ENCODE results near the gene SNED1.

Gene SNED1

DNA sequence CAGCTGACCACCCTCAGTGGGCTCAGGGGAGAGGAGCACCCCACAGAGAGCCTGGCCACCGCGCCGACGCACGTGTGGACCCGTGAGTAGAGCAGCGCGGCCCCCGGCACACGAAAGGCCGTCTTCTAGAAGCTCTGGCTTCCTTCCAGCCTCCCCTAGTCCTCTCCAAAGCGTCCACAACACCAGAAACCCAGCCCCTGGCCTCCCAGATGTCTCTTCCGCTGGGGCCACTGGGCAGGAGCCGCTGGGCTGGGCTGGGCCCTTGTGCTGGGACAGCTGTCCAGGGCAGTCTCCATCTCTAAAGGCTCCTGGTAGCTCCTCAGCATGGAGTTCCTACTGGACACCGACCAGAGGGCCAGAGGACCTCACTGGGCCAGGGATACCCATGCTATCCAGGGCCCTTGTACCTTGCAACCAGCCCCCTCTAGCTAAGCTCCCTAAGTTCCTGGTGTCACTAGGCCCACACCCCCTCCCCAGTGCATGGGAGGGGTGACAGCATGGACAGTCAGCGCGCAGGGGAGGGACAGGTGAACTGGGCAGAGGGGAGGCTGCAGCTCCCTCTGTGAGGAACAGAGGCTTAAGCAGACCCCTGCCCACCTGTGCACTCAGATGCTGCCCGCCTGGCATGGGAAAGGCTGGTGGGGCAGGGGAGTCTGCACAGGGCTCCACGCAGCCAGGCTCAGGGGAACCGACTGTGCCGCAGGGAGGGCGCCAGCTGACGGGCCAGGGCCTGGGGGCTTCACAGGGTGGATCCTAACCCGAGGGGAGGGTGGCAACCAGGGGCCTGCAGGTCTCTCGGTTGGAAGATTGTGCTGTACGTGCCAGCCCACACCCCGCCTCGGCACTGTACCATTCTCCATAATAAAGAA lies 70.8 kb downstream of the SNED1 start:
- no peak for FAIRE-seq

DNA sequence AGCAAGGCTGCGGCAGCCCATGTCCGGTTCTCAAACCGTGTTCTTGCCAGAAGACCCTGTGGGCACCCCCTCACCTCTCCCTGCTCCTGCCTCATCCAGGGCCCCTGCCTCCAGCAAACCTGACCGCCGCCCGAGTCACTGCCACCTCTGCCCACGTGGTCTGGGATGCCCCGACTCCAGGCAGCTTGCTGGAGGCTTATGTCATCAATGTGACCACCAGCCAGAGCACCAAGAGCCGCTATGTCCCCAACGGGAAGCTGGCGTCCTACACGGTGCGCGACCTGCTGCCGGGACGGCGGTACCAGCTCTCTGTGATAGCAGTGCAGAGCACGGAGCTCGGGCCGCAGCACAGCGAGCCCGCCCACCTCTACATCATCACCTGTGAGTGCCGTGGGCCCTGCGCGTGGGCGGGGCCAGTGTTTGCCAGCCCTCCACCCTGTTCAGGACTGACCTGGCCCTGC lies 71.4 kb downstream of the SNED1 start:
- no peak for FAIRE-seq

- FAIRE-seq = no peak
Measured at GRCh38 chr2:241070361-241070760, 71.9 kb downstream of the SNED1 start.

- FAIRE-seq = no peak
Measured at GRCh38 chr2:241070811-241071676, 72.6 kb downstream of the SNED1 start.

DNA sequence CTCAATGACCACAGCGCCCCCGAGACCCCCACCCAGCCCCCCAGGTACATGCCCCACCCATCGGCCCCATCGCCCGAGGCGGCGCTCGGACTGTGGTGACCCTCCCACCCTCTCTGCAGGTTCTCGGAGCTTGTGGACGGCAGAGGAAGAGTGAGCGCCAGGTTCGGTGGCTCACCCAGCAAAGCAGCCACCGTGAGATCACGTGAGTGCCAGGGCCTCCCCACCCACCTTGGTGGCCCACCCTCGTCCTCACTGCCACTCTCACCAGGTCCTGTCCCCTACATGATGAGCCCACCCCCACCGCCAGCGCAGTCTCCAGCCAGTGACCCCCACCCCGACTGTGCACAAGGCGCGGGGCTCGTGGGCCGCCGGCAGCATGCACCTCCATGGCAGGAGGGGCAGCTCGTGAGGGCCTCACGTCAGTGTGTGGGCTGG lies 73.3 kb downstream of the SNED1 start:
- FAIRE-seq = no peak

GRCh38 chr2:241072151-241072550 lies 73.7 kb downstream of the SNED1 start:
- FAIRE-seq = no peak

- FAIRE-seq = no peak
Measured at GRCh38 chr2:241072553-241073165, 74.2 kb downstream of the SNED1 start.

- no peak for FAIRE-seq
Measured at GRCh38 chr2:241073166-241074064, 75.0 kb downstream of the SNED1 start.

- FAIRE-seq = no peak
Measured at GRCh38 chr2:241074065-241074818, 75.8 kb downstream of the SNED1 start.

GRCh38 chr2:241074901-241075540 lies 76.6 kb downstream of the SNED1 start:
- FAIRE-seq = no peak

- no peak for FAIRE-seq
Measured at GRCh38 chr2:241080405-241081189, 82.2 kb downstream of the SNED1 start.

GRCh38 chr2:241081190-241081642 lies 82.8 kb downstream of the SNED1 start:
- no peak for FAIRE-seq

DNA sequence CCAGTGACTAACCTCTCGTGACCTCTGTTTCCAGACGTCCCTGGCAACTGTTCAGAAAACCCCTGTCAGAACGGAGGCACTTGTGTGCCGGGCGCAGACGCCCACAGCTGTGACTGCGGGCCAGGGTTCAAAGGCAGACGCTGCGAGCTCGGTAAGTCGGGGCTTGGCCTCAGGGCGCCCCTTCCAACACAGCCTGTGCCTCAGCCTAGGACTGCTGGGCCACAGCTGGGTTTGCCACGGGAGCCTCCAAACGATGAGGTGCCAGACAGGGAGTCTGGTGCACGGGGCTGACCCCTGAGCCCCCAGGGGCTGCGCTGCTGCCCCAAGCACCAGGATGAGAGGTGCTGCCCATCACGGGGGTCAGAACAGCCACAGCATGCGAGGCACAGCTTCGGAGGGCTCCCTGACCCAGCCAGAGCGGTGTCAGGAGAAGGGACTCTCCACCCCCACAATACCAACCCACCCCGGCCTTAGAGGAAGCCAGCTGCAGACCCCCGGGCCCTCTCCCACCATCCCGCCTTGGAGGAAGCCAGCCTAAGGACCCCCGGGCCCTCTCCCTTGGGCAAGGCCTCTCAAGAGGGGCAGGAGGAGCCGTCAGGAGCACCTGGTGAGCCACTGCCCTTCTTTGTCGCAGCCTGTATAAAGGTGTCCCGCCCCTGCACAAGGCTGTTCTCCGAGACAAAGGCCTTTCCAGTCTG lies 83.4 kb downstream of the SNED1 start:
- FAIRE-seq = no peak

DNA sequence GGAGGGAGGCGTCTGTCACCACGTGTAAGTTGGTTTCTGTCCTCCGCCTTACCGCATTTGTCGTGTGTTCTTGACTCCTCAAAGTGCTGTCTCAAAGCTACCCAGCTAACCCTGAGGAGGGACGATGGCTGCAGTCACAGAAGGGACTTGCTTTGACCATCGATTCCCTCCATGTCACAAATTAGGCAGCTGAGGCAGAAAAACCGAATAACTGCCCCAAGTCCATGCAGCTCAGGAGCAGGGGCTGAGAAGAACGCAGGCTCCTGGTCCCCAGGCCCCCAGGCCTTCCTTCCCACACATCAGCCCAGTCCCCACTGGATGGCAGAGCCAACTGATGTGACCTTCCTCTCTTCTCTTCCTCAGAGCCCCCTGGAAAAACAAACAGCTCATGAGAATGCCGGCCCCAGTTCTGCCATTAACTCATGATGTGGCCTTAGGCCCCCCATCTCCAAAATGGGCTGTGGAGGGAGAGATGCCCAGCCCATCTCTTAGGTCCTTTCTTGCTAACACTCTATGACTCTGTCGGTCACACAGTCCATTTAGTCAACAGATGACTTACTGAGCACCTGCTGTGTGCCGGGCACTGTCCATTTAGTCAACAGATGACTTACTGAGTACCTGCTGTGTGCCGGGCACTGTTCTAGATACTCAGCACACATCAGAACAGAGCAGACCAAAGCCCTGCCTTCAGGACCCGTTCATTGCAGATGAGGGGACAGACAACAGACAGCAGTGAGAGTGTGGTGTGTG lies 84.1 kb downstream of the SNED1 start:
- FAIRE-seq = no peak

GRCh38 chr2:241083091-241083415 lies 84.6 kb downstream of the SNED1 start:
- FAIRE-seq = no peak

DNA sequence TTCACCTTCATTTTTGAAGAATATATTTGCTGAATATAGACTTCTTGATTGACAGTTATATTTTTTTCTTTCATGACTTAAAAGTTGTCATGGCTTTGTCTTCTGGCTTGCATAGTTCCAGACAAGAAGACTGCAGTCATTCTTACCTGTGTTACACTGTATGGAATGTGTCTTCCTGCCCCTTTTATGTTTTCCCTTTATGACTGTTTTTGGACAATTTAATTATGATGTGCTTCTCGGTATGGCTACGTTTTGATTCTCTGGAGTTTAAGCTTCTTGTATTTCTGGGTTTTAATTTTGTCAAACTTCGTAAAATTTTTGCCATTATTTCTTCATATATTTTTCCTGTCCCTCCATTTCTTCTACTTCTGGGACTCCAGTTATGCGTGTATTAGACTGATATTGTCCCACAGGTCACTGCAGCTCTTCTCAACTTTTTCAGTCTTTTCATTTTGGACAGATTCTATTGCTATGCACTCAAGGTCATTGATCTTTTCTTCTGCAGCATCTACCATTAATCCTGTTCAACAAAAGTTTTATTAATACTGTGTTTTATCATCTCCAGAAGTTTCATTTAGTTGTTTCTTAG lies 86.5 kb downstream of the SNED1 start:
- no peak for FAIRE-seq

- no peak for FAIRE-seq
Measured at GRCh38 chr2:241087420-241088268, 89.2 kb downstream of the SNED1 start.

All from TTC549 (cell line).